ENCODE results near the gene ULBP2. TPM values are rescaled to one million over a fixed set of nuclear protein-coding genes. Genes with fewer than 3 reads are reported as not detected.
A peak's percentile ranks its signal among the peaks of the same experiment; 100 is the strongest.

The ULBP2 gene
- total RNA-seq, 5 donors from 2014 or later (not counting 1 experiment from before 2014, with no cell fraction given) = 0.20 to 3.9 (median 1.6) TPM; not detected in 2

GRCh38 chr6:149897855-149898744 lies 43.7 kb upstream of the ULBP2 start, which contains the start of gene RAET1E:
Gene RAET1E, minus strand, starts transcription at chr6:149898113. Its CDS starts 7,212 bp downstream, at chr6:149890901.
- CTCF ChIA-PET = no interaction called here
- no peak within 1 kb of the TSS for H3K27ac ChIP-seq (ENCODE audit: low read length)

GRCh38 chr6:149898966-149899365 lies 42.8 kb upstream of the ULBP2 start:
- no peak overlapping the region for H3K27ac ChIP-seq (ENCODE audit: low read length)
- H3K27me3 ChIP-seq (replicated peaks in 1 of 2; ENCODE audit: control insufficient read depth in 2 of 2, extremely low read depth in 1 of 2, insufficient read depth in 2 of 2, low read length in 1 of 2) = peaks cover 0 to 23% of the 10 kb centered on the region in 2 experiments
- no peak overlapping the region for H3K4me3 Mint-ChIP-seq
- ATAC-seq (replicated peaks in 1 of 4) (no peak), DNase-seq (no peak)
- ChIA-PET POLR2A (no interaction called here), CTCF (no interaction called here)
- H3K4me1 ChIP-seq (ENCODE audit: control insufficient read depth in 1 of 2, extremely low read depth in 1 of 2, insufficient read depth in 2 of 2, low read length in 2 of 2) = peaks cover 0 to 15% of the 10 kb centered on the region in 2 experiments
- H3K36me3 ChIP-seq (ENCODE audit: control insufficient read depth in 2 of 2, extremely low read depth in 1 of 2, insufficient read depth in 1 of 2, low read length in 1 of 2) = no peaks in the 10 kb centered on the region
- no peak overlapping the region for H3K4me3 ChIP-seq (ENCODE audit: control insufficient read depth in 1 of 2, extremely low read depth in 1 of 2, low read length in 1 of 2)
- H3K27me3 Mint-ChIP-seq = peaks cover 8 to 11% of the 10 kb centered on the region in 2 donors
- 93% methylated on average over 6 of the region's 9 CpGs for WGBS (ENCODE audit: insufficient coverage)
- H3K36me3 Mint-ChIP-seq = no peaks in the 10 kb centered on the region
- H3K4me1 Mint-ChIP-seq = peaks cover 6 to 20% (median 11%) of the 10 kb centered on the region in 3 donors
- no peak overlapping the region for H3K27ac Mint-ChIP-seq
- no peaks in the 10 kb centered on the region for H3K9me3 Mint-ChIP-seq
- H3K9me3 ChIP-seq = no peaks in the 10 kb centered on the region

More at GRCh38 chr6:149897855-149898744, 43.7 kb upstream of the ULBP2 start, which contains the start of gene RAET1E:
- H3K27me3 Mint-ChIP-seq = peaks cover 5 to 12% of the 10 kb centered on the region in 2 donors
- peak within 1 kb of the TSS in 1 of 3 donors; percentile 7 for H3K4me3 Mint-ChIP-seq
- H3K36me3 ChIP-seq (ENCODE audit: control insufficient read depth in 2 of 2, extremely low read depth in 1 of 2, insufficient read depth in 1 of 2, low read length in 1 of 2) = no peaks in the 10 kb centered on the region
- peaks cover 0 to 21% of the 10 kb centered on the region in 2 experiments for H3K27me3 ChIP-seq (replicated peaks in 1 of 2; ENCODE audit: control insufficient read depth in 2 of 2, extremely low read depth in 1 of 2, insufficient read depth in 2 of 2, low read length in 1 of 2)
- H3K4me3 ChIP-seq (ENCODE audit: control insufficient read depth in 1 of 2, extremely low read depth in 1 of 2, low read length in 1 of 2) = no peak within 1 kb of the TSS
- POLR2A ChIA-PET = no interaction called here
- H3K27ac Mint-ChIP-seq = peak within 1 kb of the TSS in 1 of 2 donors; percentile 6
- no peaks in the 10 kb centered on the region for H3K36me3 Mint-ChIP-seq
- DNase-seq (no peak), ATAC-seq (replicated peaks in 1 of 4) (no peak)
- WGBS (ENCODE audit: insufficient coverage) = 79% methylated on average over 9 of the region's 17 CpGs
- no peaks in the 10 kb centered on the region for H3K9me3 Mint-ChIP-seq
- peaks cover 6 to 20% (median 11%) of the 10 kb centered on the region in 3 donors for H3K4me1 Mint-ChIP-seq
- H3K4me1 ChIP-seq (ENCODE audit: control insufficient read depth in 1 of 2, extremely low read depth in 1 of 2, insufficient read depth in 2 of 2, low read length in 2 of 2) = peaks cover 0 to 15% of the 10 kb centered on the region in 2 experiments
- H3K9me3 ChIP-seq = no peaks in the 10 kb centered on the region

GRCh38 chr6:149899486-149899885 lies 42.3 kb upstream of the ULBP2 start:
- CTCF ChIA-PET = no interaction called here
- 92% methylated on average over 2 of the region's 6 CpGs for WGBS (ENCODE audit: insufficient coverage)

GRCh38 chr6:149899926-149900619 lies 41.7 kb upstream of the ULBP2 start:
- Histone ChIP-seq H3K27ac (ENCODE audit: low read length) (no peak overlapping the region), H3K36me3 (ENCODE audit: control insufficient read depth in 2 of 2, extremely low read depth in 1 of 2, insufficient read depth in 1 of 2, low read length in 1 of 2) (no peaks in the 10 kb centered on the region), H3K4me1 (ENCODE audit: control insufficient read depth in 1 of 2, extremely low read depth in 1 of 2, insufficient read depth in 2 of 2, low read length in 2 of 2) (peaks cover 0 to 15% of the 10 kb centered on the region in 2 experiments), H3K9me3 (no peaks in the 10 kb centered on the region), H3K27me3 (replicated peaks in 1 of 2; ENCODE audit: control insufficient read depth in 2 of 2, extremely low read depth in 1 of 2, insufficient read depth in 2 of 2, low read length in 1 of 2) (peaks cover 0 to 32% of the 10 kb centered on the region in 2 experiments), H3K4me3 (ENCODE audit: control insufficient read depth in 1 of 2, extremely low read depth in 1 of 2, low read length in 1 of 2) (no peak overlapping the region)
- ATAC-seq (replicated peaks in 1 of 4) = no peak
- Mint-ChIP-seq H3K27ac (no peak overlapping the region), H3K36me3 (no peaks in the 10 kb centered on the region), H3K9me3 (no peaks in the 10 kb centered on the region), H3K4me1 (peaks cover 6 to 18% (median 11%) of the 10 kb centered on the region in 3 donors), H3K4me3 (no peak overlapping the region), H3K27me3 (peaks cover 7 to 12% of the 10 kb centered on the region in 2 donors)
- 72% methylated on average over 6 of the region's 7 CpGs for WGBS (ENCODE audit: insufficient coverage)
- POLR2A ChIA-PET = no interaction called here
- CTCF ChIA-PET = no interaction called here
- DNase-seq = no peak

More at GRCh38 chr6:149899486-149899885, 42.3 kb upstream of the ULBP2 start:
- Mint-ChIP-seq H3K4me3 (no peak overlapping the region), H3K27ac (no peak overlapping the region), H3K4me1 (peaks cover 6 to 20% (median 11%) of the 10 kb centered on the region in 3 donors), H3K27me3 (peaks cover 8 to 10% of the 10 kb centered on the region in 2 donors), H3K9me3 (no peaks in the 10 kb centered on the region), H3K36me3 (no peaks in the 10 kb centered on the region)
- no peak overlapping the region for H3K27ac ChIP-seq (ENCODE audit: low read length)
- H3K27me3 ChIP-seq (replicated peaks in 1 of 2; ENCODE audit: control insufficient read depth in 2 of 2, extremely low read depth in 1 of 2, insufficient read depth in 2 of 2, low read length in 1 of 2) = peaks cover 0 to 27% of the 10 kb centered on the region in 2 experiments
- POLR2A ChIA-PET = no interaction called here
- DNase-seq = no peak
- no peak overlapping the region for H3K4me3 ChIP-seq (ENCODE audit: control insufficient read depth in 1 of 2, extremely low read depth in 1 of 2, low read length in 1 of 2)
- ATAC-seq (replicated peaks in 1 of 4) = no peak
- H3K36me3 ChIP-seq (ENCODE audit: control insufficient read depth in 2 of 2, extremely low read depth in 1 of 2, insufficient read depth in 1 of 2, low read length in 1 of 2) = no peaks in the 10 kb centered on the region
- H3K4me1 ChIP-seq (ENCODE audit: control insufficient read depth in 1 of 2, extremely low read depth in 1 of 2, insufficient read depth in 2 of 2, low read length in 2 of 2) = peaks cover 0 to 15% of the 10 kb centered on the region in 2 experiments
- H3K9me3 ChIP-seq = no peaks in the 10 kb centered on the region

GRCh38 chr6:149900620-149901443 lies 41.0 kb upstream of the ULBP2 start:
- Histone ChIP-seq H3K27ac (ENCODE audit: low read length) (no peak overlapping the region), H3K4me3 (ENCODE audit: control insufficient read depth in 1 of 2, extremely low read depth in 1 of 2, low read length in 1 of 2) (no peak overlapping the region), H3K36me3 (ENCODE audit: control insufficient read depth in 2 of 2, extremely low read depth in 1 of 2, insufficient read depth in 1 of 2, low read length in 1 of 2) (no peaks in the 10 kb centered on the region), H3K4me1 (ENCODE audit: control insufficient read depth in 1 of 2, extremely low read depth in 1 of 2, insufficient read depth in 2 of 2, low read length in 2 of 2) (peaks cover 0 to 9% of the 10 kb centered on the region in 2 experiments), H3K27me3 (replicated peaks in 1 of 2; ENCODE audit: control insufficient read depth in 2 of 2, extremely low read depth in 1 of 2, insufficient read depth in 2 of 2, low read length in 1 of 2) (peaks cover 0 to 39% of the 10 kb centered on the region in 2 experiments), H3K9me3 (no peaks in the 10 kb centered on the region)
- Mint-ChIP-seq H3K4me3 (no peak overlapping the region), H3K4me1 (peaks cover 3 to 15% (median 6%) of the 10 kb centered on the region in 3 donors), H3K27ac (no peak overlapping the region), H3K9me3 (no peaks in the 10 kb centered on the region), H3K36me3 (no peaks in the 10 kb centered on the region), H3K27me3 (peaks cover 7 to 14% of the 10 kb centered on the region in 2 donors)
- ChIA-PET POLR2A (no interaction called here), CTCF (no interaction called here)
- no peak for ATAC-seq (replicated peaks in 1 of 4)
- 90% methylated on average over 10 of the region's 11 CpGs for WGBS (ENCODE audit: insufficient coverage)
- no peak for DNase-seq
